OCI-LY1 (cell line): Measurements from ENCODE around the gene CBARP.

ENCODE experiments used
- H2AFZ ChIP-seq: fragments of 200-600 bp; sonication (generic), shearing (Covaris generic); 2 replicates; pipeline ENCODE4 v1.6.0; 2014; ENCODE audit warnings: antibody characterized with exemption, mild to moderate bottlenecking, low read length
- H3F3A ChIP-seq: fragments of 200-600 bp; sonication (generic), shearing (Covaris generic); 2 replicates; pipeline ENCODE4 v1.6.0; 2014; ENCODE audit warnings: mild to moderate bottlenecking, antibody characterized with exemption, low read length, moderate library complexity; ENCODE audit not compliant: insufficient read depth
- H3K27ac ChIP-seq: fragments of 200-600 bp; sonication (generic); 2 replicates; pipeline ENCODE4 v1.5.1; 2014; ENCODE audit warnings: low read length, mixed run types, mild to moderate bottlenecking, low read depth; ENCODE audit not compliant: poor library complexity, severe bottlenecking
- H3K27me3 ChIP-seq: fragments of 200-600 bp; sonication (generic); 2 replicates; pipeline ENCODE4 v1.6.0; 2014; ENCODE audit warnings: antibody characterized with exemption, mild to moderate bottlenecking, low read length, moderate library complexity; ENCODE audit not compliant: insufficient read depth
- H3K36me3 ChIP-seq: fragments of 200-600 bp; sonication (generic); 2 replicates; pipeline ENCODE4 v1.6.1; 2014; ENCODE audit warnings: mild to moderate bottlenecking, antibody characterized with exemption, low read length, moderate library complexity, mixed read lengths; ENCODE audit not compliant: insufficient read depth
- H3K4me1 ChIP-seq: fragments of 200-600 bp; sonication (generic); 2 replicates; pipeline ENCODE4 v1.5.1; 2014; ENCODE audit warnings: mild to moderate bottlenecking, low read length, moderate library complexity; ENCODE audit not compliant: insufficient read depth, severe bottlenecking
- H3K4me2 ChIP-seq: fragments of 200-600 bp; sonication (generic), shearing (Covaris generic); 2 replicates; pipeline ENCODE4 v1.6.1; 2014; ENCODE audit warnings: low read length
- H3K4me3 ChIP-seq: fragments of 200-600 bp; sonication (generic); 2 replicates; pipeline ENCODE4 v1.5.1; 2014; ENCODE audit warnings: low read length, low read depth, mild to moderate bottlenecking, mixed read lengths; ENCODE audit not compliant: poor library complexity, severe bottlenecking
- H3K79me2 ChIP-seq: fragments of 200-600 bp; shearing (Covaris generic); 2 replicates; pipeline ENCODE4 v1.6.1; 2016; ENCODE audit warnings: mixed run types, low read length, mixed read lengths; ENCODE audit not compliant: insufficient read depth
- H3K9ac ChIP-seq: fragments of 200-600 bp; sonication (generic), shearing (Covaris generic); 2 replicates; pipeline ENCODE4 v1.6.1; 2014; ENCODE audit warnings: mild to moderate bottlenecking, low read length, mixed read lengths
- H3K9me2 ChIP-seq: fragments of 200-600 bp; sonication (generic), shearing (Covaris generic); 2 replicates; pipeline ENCODE4 v1.6.1; 2014; ENCODE audit warnings: low read depth, mild to moderate bottlenecking, low read length, mixed read lengths
- H3K9me3 ChIP-seq: fragments of 200-600 bp; shearing (Covaris generic); 2 replicates; pipeline ENCODE4 v1.6.1; 2014; ENCODE audit warnings: low read length, mixed read lengths
- H4K20me1 ChIP-seq: fragments of 200-600 bp; sonication (generic), shearing (Covaris generic); 2 replicates; pipeline ENCODE4 v1.6.0; 2016; ENCODE audit warnings: mild to moderate bottlenecking, low read length; ENCODE audit not compliant: insufficient read depth
- CTCF ChIP-seq: fragments of 200-600 bp; sonication (generic), shearing (Covaris generic); IDR thresholded peaks from 2 replicates; pipeline ENCODE4 v1.5.1; 2017; ENCODE audit warnings: mild to moderate bottlenecking, antibody characterized with exemption, low read length, moderate library complexity, mixed read lengths
- EZH2 ChIP-seq: fragments of 200-600 bp; sonication (generic), shearing (Covaris generic); IDR thresholded peaks from 2 replicates; pipeline ENCODE4 v1.8.0; 2017; ENCODE audit warnings: borderline replicate concordance, mixed run types, mild to moderate bottlenecking, antibody characterized with exemption, low read length, moderate library complexity, mixed read lengths

Gene CBARP

GRCh38 chr19:1250437-1251260 is 12.8 kb upstream of the CBARP start:
- Histone ChIP-seq H3K36me3 (peaks cover 29% of the 10 kb centered on the region), H3K27ac (peak overlapping the region; percentile 95), H3F3A (no peaks in the 10 kb centered on the region), H3K4me1 (peaks cover 21% of the 10 kb centered on the region), H4K20me1 (no peaks in the 10 kb centered on the region), H2AFZ (no peak overlapping the region), H3K9ac (peak overlapping the region; percentile 91), H3K9me2 (no peaks in the 10 kb centered on the region), H3K4me3 (peak overlapping the region; percentile 76), H3K4me2 (peak overlapping the region; percentile 85), H3K9me3 (no peaks in the 10 kb centered on the region), H3K27me3 (no peaks in the 10 kb centered on the region), H3K79me2 (no peaks in the 10 kb centered on the region)
- TF ChIP-seq EZH2: no peak
- TF ChIP-seq CTCF: no peak

- Histone ChIP-seq H3K36me3 (peaks cover 22% of the 10 kb centered on the region), H3K9ac (peak overlapping the region; percentile 91), H3F3A (no peaks in the 10 kb centered on the region), H3K9me2 (no peaks in the 10 kb centered on the region), H3K79me2 (no peaks in the 10 kb centered on the region), H2AFZ (no peak overlapping the region), H3K4me1 (peaks cover 27% of the 10 kb centered on the region), H3K4me2 (peak overlapping the region; percentile 85), H3K27ac (peak overlapping the region; percentile 48), H3K4me3 (peak overlapping the region; percentile 76), H3K27me3 (no peaks in the 10 kb centered on the region), H3K9me3 (no peaks in the 10 kb centered on the region), H4K20me1 (no peaks in the 10 kb centered on the region)
- TF ChIP-seq EZH2 (no peak), CTCF (no peak)
Measured at GRCh38 chr19:1249990-1250436, 12.2 kb upstream of the CBARP start.

GRCh38 chr19:1249298-1249989 is 11.6 kb upstream of the CBARP start:
- Histone ChIP-seq H3K4me1 (peaks cover 33% of the 10 kb centered on the region), H3K36me3 (peaks cover 17% of the 10 kb centered on the region), H3K79me2 (no peaks in the 10 kb centered on the region), H3F3A (no peaks in the 10 kb centered on the region), H3K27ac (peak overlapping the region; percentile 48), H3K27me3 (no peaks in the 10 kb centered on the region), H3K9me3 (no peaks in the 10 kb centered on the region), H3K9ac (peak overlapping the region; percentile 91), H3K9me2 (no peaks in the 10 kb centered on the region), H2AFZ (no peak overlapping the region), H3K4me3 (peak overlapping the region; percentile 76), H4K20me1 (no peaks in the 10 kb centered on the region), H3K4me2 (peak overlapping the region; percentile 85)
- TF ChIP-seq EZH2 (no peak), CTCF (no peak)
